Glutamatergic neuron (in vitro differentiated cells): ENCODE results near the gene CELF4. TPM values are rescaled to one million over a fixed set of nuclear protein-coding genes. Genes with fewer than 3 reads are reported as not detected.
A peak's percentile ranks its signal among the peaks of the same experiment; 100 is the strongest.

Source experiments
- DNase-seq: peaks from one replicate; pipeline ENCODE4 v3.0.0; 2022
- H3K27ac Mint-ChIP-seq: one replicate; pipeline ENCODE4 v1.8.0; 2020; ENCODE audit warnings: mild to moderate bottlenecking, mixed read lengths, inconsistent platforms; ENCODE audit not compliant: unreplicated experiment
- H3K27me3 Mint-ChIP-seq: one replicate; pipeline ENCODE4 v1.8.0; 2020; ENCODE audit warnings: mild to moderate bottlenecking, moderate library complexity, mixed read lengths, inconsistent platforms; ENCODE audit not compliant: unreplicated experiment
- H3K36me3 Mint-ChIP-seq: one replicate; pipeline ENCODE4 v1.8.0; 2020; ENCODE audit warnings: mild to moderate bottlenecking, mixed read lengths, inconsistent platforms; ENCODE audit not compliant: unreplicated experiment
- H3K4me1 Mint-ChIP-seq: one replicate; pipeline ENCODE4 v1.8.0; 2020; ENCODE audit warnings: mild to moderate bottlenecking, low read depth, mixed read lengths, inconsistent platforms; ENCODE audit not compliant: unreplicated experiment
- H3K4me3 Mint-ChIP-seq: one replicate; pipeline ENCODE4 v1.8.0; 2020; ENCODE audit warnings: mild to moderate bottlenecking, mixed read lengths, inconsistent platforms; ENCODE audit not compliant: unreplicated experiment
- H3K9me3 Mint-ChIP-seq: one replicate; pipeline ENCODE4 v1.8.0; 2020; ENCODE audit warnings: mild to moderate bottlenecking, moderate library complexity, mixed read lengths, inconsistent platforms; ENCODE audit not compliant: unreplicated experiment
- CTCF ChIP-seq: fragments of 200-600 bp; sonication (generic); IDR thresholded peaks from one replicate; pipeline ENCODE4 v1.5.0; 2021; ENCODE audit not compliant: partially characterized antibody, unreplicated experiment
- total RNA-seq: library from RNA; stranded (reverse); fragmentation: NEBNext Ultra II Directional; extraction: Animal tissue kit (Norgen Biotek cat#: 25700); gene quantifications from one replicate; pipeline ENCODE4 v1.2.1, GENCODE V29; 2021; ENCODE audit not compliant: unreplicated experiment

CELF4 gene
- total RNA-seq, 1 donor from 2014 or later = 38.4 TPM

- no peaks in the 10 kb centered on the region for H3K36me3 Mint-ChIP-seq
- no peak overlapping the region for H3K27ac Mint-ChIP-seq
- peaks cover 9% of the 10 kb centered on the region for H3K27me3 Mint-ChIP-seq
- peaks cover 14% of the 10 kb centered on the region for H3K9me3 Mint-ChIP-seq
- TF ChIP-seq CTCF = no peak
- H3K4me1 Mint-ChIP-seq = peaks cover 9% of the 10 kb centered on the region
- no peak overlapping the region for H3K4me3 Mint-ChIP-seq
- DNase-seq = no peak
Measured at GRCh38 chr18:37335409-37335736, 230.2 kb downstream of the CELF4 start.

GRCh38 chr18:37334631-37335408 is 230.8 kb downstream of the CELF4 start:
- no peak overlapping the region for H3K27ac Mint-ChIP-seq
- no peak overlapping the region for H3K4me3 Mint-ChIP-seq
- H3K27me3 Mint-ChIP-seq = peaks cover 9% of the 10 kb centered on the region
- no peak for DNase-seq
- no peak for TF ChIP-seq CTCF
- no peaks in the 10 kb centered on the region for H3K36me3 Mint-ChIP-seq
- H3K9me3 Mint-ChIP-seq = peaks cover 15% of the 10 kb centered on the region
- peaks cover 9% of the 10 kb centered on the region for H3K4me1 Mint-ChIP-seq

GRCh38 chr18:37332628-37333420 is 232.8 kb downstream of the CELF4 start:
- H3K4me1 Mint-ChIP-seq = peaks cover 12% of the 10 kb centered on the region
- no peak for DNase-seq
- peaks cover 10% of the 10 kb centered on the region for H3K27me3 Mint-ChIP-seq
- H3K27ac Mint-ChIP-seq = peak overlapping the region; percentile 25
- TF ChIP-seq CTCF = no peak
- H3K36me3 Mint-ChIP-seq = no peaks in the 10 kb centered on the region
- no peak overlapping the region for H3K4me3 Mint-ChIP-seq
- H3K9me3 Mint-ChIP-seq = peaks cover 16% of the 10 kb centered on the region

- H3K36me3 Mint-ChIP-seq = no peaks in the 10 kb centered on the region
- H3K27ac Mint-ChIP-seq = no peak overlapping the region
- peaks cover 9% of the 10 kb centered on the region for H3K4me1 Mint-ChIP-seq
- no peak for DNase-seq
- peaks cover 16% of the 10 kb centered on the region for H3K9me3 Mint-ChIP-seq
- peaks cover 13% of the 10 kb centered on the region for H3K27me3 Mint-ChIP-seq
- no peak overlapping the region for H3K4me3 Mint-ChIP-seq
- no peak for TF ChIP-seq CTCF
Measured at GRCh38 chr18:37332219-37332618, 233.4 kb downstream of the CELF4 start.

- H3K36me3 Mint-ChIP-seq = no peaks in the 10 kb centered on the region
- peaks cover 9% of the 10 kb centered on the region for H3K4me1 Mint-ChIP-seq
Measured at GRCh38 chr18:37330173-37330572, 235.4 kb downstream of the CELF4 start.

More at GRCh38 chr18:37330173-37330572, 235.4 kb downstream of the CELF4 start:
- Mint-ChIP-seq H3K9me3 (peaks cover 15% of the 10 kb centered on the region), H3K4me3 (no peak overlapping the region), H3K27me3 (peaks cover 13% of the 10 kb centered on the region), H3K27ac (no peak overlapping the region)
- TF ChIP-seq CTCF = no peak
- DNase-seq = no peak
